GM19025 (cell line): ENCODE results near the gene PITRM1.

Experiments
- ATAC-seq: cut with Tn5 transposase; IDR thresholded peaks from one replicate; pipeline ENCODE4 v1.9.1; 2021; ENCODE audit warnings: mild to moderate bottlenecking, low read depth, moderate library complexity; ENCODE audit not compliant: unreplicated experiment

The PITRM1 gene

DNA sequence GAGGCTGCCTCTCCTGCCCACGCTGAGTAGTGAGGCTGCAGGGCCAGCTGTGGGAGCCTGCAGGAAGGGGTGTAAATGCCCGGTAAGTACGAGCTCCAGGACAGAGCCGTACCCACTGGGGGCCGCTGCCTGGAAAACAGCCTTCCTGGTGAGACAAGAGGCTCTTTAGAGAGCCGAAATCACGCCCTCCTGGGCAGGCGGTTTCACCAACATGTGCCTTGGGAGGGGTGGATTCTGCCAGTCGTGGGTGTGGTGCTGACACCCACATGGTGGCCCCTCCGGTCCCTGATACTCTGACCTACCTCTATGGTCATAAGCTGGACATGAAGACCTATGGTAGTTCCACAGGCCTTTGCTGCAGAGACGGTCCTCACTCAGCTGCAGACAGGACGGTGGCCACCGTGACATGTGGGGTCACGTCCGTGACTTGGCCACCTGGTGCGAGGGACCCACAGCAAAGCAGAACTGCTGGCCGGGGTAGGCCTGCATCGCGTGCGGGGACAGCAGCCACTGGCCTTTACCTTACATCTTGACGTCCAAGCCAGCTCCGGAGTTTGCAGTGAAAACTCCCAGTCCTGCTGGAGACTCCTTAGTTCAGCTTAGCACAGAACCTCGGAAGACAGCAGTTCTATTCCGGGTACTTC is 46.9 kb downstream of the PITRM1 start:
- ATAC-seq, result no peak

DNA sequence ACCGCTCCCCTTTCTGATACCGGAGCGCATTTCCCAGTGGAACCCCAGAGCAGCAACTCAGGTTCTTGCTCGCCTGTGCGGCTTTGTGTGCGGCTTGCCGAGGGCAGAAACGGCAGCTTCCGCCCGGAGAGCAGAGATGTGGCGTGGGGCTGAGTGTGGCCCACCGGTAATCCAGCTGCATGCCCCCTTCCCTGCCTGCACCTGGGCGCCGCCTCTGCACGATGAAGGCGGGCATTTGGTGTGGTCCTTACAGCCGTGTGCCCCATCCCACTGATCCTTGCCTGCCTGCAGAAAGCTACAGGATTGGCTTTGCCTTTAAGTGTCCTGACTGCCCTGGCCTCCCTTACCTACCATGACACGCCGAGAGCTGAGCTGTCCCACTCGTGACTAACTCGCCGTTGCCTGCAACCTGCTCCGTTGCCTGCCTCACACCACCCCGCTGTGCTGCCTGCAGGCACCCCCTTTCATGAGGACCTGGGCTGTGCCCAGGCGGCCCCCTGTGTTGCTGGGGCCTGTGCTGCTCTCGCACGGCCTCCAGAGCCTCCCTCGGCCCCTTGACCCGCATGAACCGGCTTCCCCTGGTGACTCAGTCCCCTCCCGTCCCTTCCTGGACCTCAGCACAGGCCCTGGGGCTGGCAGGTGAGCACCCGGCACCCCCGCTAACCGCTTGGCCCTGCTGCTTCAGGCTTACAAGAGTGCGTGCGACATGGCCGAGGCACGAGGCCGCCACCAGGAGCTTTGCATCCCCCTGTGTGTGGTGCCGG is 48.0 kb downstream of the PITRM1 start:
- ATAC-seq, result no peak

DNA sequence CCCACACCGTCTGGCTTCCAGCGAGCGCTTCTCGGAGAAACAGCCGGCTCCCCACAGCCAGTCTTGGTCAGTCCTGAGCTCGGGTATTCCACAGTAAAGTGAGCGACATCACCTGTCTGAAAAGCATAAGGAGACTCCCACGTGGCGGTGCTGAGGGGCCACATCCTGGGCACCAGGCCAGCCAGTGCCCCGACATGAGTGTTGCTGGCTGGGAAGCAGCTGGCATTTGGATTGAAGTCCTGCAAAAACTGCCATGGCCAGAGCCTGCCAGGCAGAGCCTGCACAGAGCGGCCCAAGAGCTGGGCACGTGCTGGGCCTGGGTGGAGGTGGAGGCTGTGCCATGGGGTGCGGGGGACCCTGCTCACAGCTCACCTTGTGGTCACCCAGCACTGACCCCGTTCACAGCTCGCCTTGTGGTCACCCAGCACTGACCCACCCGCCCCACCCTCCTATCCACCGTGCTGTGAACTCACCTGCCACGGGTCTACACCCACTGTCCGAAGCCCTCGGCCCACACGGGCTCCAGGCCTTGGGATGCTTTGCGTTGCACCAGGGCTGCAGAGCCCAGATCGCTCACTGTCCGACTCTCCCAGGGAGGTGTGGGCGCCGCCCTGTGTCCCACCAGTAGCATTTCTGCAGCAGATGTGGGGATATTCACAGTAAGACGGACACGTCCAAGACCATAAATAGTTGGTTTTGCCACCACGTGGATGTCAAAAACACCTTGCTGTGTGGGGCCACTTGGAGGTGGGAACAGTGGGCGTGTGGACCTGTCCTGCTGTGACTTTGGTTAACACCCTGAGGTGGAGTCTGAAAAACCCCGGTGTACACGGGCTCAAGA is 48.8 kb downstream of the PITRM1 start:
- no peak for ATAC-seq

DNA sequence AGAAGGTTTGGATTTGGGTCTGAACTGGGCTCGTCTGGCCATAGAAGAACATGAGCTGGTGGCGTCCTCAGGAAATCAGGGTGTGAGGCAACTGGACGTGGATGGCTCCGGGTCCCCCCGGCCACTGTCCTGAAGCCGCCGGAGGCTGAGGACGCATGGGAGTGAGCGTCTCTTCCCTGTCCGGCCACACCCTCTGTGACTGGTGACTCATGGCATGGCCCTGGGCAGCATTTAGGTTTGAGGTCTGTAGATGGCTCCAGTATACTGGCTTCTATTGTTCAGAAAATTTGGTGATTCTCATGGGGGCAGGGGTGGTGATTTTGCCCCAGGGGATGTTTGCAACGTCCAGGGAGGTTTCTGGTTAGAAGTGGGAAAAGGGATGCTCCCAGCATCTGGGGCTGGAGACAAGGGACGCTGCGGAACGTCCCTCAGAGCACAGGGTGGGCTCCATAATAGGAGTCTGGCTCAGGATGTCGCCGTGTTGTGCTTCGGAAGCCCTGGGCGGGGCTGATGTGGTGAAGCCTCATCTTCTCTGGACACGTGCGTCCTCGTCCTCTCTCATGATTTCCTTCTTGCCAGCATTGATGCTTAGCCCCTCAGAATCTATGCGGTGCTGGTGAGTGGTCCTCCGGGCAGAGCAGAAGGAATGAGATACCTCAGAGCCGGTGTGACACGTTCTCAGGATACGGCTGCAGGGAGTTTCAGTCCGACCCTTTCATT is 49.9 kb downstream of the PITRM1 start:
- no peak for ATAC-seq

DNA sequence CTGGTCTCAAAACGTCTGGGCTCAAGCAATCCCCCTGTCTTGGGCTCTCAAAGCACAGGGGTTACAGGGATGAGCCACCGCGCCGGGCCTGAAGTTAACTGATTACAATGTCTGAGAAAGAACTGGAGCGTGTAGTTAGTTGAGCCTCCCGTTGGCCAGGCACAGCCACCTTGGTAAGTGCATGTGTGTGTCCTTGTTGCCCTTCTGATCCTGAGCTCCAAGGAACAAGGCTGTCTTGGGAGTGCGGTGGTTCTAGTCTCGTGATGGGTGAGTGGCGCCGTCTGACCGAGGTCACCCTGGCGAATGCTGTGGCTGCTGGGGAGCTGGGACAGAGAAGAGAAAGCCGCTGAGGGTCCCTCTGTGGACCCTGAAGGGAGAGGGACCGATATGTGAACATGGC is 50.5 kb downstream of the PITRM1 start:
- ATAC-seq, result no peak

DNA sequence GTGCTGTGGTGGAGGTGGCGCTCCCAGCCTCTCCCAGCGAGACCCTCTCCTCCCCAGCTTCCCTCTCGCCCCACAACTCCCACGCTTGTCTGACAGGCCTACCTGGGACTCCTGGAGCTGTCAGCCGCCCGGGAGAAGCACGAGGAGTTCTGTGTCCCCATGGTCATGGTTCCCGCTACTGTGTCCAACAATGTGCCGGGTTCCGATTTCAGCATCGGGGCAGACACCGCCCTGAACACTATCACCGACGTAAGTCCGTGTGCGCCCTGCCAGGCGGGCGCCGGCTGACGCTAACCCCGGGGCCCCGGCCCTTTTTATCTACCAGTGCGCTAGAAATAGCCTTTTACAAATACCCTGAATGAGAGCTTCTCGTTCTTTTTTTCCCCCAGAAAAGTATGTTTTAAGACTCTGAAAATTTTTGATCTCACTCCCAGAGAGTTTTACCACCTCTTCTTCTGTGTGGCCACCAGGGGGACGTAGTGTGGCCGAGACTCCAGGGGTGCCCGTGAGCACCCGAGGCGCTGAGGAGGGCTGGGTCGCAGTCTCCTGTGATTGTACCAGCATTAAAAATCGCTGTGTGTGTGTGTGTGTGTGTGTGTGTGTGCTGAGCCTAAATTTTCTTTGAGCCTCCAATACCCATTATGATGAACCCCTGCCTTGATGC is 52.7 kb downstream of the PITRM1 start:
- ATAC-seq, result no peak

DNA sequence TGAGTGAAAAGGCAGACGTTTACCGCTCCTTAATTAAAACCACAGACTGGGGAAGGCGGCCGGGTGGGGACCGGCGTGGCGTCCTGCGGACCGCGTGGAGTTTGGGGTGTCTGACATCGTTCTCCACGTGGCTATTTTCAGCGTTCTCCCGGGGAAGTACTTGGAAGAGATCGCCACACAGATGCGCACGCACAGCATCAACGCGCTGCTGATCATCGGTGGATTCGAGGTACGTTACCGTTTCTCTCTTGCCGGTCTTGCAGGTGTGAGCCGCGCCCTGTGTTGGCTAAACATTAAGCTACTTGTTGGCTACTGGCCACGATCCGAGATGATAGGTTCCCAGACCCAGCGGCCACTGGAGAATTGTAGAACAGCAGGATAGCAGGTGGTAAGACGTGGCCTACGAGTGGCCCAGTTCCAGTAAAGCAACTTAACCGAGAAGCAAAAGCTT is 53.9 kb downstream of the PITRM1 start:
- ATAC-seq, result no peak

DNA sequence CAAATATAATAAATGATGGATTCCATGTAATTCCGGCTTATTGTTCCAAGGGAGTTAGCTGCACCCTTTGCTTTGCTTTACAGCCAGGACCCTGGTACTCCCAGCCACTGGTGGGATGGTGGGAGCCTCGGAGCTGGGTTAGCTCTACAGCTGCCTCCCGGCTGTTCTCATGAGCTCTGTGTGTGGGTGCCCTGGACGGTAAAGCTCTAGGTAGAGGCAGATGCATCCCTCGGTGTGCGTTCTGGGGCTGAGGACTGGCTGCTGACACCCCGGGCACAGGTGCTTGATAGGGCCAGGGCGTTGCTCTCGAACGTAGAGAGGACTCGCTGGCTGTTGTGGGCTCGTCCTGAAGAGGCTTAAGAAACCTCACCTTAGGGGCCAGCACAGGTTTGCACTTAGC is 55.1 kb downstream of the PITRM1 start:
- ATAC-seq, result no peak

DNA sequence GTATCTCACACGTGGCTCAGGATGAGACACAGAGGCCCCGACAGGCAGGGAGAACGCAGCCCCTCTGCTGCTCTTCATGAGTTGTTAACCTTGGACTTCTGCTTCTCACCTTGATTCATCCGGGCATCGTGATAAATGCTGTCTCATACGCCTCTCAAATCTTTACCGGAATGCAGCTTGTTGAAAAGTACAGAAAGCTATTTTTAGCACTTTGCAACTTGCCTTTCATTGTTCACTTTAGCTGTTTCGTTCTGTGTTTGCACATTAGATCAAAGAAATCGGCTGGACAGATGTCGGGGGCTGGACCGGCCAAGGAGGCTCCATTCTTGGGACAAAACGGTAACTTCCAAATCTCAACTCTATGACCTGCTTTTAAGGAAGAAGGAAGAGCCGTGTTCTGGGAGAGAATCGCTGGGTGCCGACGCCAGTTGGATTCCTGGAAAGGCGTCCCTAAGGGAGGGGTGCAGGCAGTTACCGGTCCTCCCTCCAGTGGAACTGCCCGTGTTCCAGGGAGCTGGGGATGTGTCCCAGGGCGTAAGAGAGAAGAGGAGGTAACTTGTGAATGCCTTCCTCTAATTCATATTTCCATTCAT is 56.0 kb downstream of the PITRM1 start:
- no peak for ATAC-seq

DNA sequence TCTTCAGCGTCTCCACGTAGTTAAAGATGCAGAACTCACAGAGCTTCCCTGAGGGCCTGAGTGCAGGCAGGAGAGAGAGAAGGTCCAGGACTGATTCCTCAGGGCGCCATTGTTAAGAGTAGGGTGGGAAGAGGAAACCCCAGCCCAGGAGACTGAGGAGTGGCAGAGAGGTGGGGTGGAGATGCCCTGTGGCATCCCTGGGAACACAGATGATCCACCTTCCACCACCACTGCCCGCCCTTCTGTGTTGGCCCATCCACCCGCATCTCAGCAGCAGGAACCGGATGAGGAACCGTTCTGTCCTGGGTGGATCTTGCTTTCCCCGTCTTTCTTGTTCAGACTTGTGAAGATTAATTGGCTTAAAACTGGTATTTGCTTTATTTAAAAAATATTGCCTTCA is 56.9 kb downstream of the PITRM1 start:
- no peak for ATAC-seq

DNA sequence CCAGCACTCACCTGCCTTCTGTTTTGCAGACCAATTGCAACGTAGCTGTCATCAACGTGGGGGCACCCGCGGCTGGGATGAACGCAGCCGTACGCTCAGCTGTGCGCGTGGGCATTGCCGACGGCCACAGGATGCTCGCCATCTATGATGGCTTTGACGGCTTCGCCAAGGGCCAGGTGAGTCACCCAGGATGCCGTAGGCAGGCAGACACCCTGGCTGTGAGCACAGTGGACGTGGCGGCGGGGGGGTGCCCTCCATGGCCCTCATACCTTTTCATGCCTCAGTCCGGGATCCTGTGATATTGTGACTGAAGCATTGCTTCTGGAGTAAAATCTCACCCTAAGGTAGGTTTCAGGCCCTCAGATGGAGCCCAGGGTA is 59.2 kb downstream of the PITRM1 start:
- ATAC-seq, result no peak

DNA sequence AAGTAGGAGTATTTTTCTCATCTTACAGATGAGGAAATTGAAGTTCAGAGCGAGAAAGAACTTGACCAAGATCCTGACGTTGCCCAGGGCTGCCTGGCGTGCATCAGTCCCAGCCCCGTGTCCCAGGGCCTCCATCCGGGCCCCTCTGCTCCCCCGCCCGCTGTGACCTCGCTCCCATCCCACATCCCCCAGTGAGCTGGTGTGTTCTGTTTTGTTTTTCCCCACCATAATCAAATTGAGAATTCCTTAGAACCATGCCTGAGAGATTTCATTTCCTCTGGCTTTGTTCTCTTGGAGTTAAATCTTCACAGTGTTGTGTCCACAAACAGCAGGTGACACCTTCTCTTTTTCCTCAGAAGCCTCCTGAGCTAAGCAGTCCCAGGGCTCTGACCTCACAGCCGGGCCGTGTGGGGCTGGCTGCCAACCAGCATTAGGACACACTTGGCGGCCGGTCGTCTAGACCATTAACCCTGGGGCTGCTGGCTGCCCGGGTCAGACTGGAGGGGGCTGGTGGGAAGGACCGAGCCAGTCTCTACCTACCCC is 60.9 kb downstream of the PITRM1 start:
- no peak for ATAC-seq

DNA sequence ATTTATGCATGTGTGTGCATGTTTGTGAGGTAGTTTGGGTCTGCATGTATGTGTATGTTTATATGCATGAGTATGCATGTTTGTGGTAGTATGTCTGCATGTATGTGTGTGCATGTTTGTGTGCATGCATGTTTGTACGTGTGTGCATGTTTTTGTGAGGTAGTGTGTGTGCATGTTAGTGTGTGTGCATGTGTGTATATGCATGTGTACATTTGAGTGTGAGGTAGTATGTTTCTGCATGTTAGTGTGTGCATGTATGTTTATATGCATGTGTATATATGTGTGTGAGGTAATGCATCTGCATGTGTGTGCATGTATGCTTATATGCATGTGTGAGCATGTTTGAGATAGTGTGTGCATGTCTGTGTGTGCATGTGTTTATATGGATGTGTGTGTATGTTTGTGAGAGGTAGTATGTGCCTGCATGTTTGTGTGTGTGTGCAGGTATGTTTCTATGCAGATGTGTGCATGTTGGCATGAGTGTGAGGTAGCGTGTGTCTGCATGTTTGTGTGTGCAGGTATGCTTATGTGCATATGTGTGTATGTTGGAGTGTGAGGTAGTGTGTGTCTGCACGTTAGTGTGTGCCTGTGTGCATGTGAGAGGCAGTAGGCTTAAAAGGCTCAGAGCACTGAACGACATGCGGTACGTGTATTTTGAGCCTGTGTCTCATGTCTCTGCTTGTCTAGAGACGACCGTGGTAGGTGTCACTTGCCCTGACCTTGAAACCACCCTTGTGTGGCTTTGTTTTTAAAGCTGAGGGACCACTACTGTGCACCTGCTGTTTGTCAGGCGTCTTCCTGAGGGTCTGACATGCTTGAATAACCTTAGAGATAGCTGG is 61.6 kb downstream of the PITRM1 start:
- no peak for ATAC-seq

DNA sequence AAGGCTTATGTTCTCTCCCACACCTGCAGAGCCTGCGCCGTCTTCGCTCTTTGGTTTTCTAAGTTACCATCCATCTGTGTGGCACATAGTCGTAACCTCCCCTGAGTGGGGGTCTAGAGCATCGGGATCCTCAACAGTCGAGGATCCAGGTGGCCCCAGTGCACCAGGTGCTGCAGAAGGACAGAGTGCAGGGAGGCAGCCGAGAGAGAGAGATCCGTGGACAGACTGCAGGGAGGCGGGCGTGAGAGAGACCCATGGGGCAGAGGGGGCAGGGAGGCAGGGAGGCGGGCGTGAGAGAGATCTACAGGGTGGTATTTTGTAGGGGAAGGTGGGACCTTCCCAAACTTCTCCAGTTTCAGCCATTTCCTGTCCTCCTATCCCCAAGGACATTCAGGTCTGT is 62.9 kb downstream of the PITRM1 start:
- ATAC-seq, result no peak

DNA sequence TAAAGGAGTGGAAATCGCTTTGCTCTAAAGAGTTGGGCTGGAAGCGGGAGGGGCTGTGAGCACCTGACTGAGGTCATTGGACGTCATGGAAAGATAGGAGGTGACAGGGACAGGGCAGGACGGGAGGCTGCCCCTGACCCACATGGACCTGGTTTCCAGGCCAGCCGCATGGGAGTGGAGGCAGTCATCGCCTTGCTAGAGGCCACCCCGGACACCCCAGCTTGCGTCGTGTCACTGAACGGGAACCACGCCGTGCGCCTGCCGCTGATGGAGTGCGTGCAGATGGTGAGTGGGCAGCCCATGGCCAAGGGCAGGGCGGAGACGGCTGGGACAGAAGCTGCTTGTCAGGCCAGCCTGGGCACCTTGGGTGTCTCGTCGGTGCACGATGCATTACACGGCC is 63.4 kb downstream of the PITRM1 start:
- ATAC-seq, result no peak

DNA sequence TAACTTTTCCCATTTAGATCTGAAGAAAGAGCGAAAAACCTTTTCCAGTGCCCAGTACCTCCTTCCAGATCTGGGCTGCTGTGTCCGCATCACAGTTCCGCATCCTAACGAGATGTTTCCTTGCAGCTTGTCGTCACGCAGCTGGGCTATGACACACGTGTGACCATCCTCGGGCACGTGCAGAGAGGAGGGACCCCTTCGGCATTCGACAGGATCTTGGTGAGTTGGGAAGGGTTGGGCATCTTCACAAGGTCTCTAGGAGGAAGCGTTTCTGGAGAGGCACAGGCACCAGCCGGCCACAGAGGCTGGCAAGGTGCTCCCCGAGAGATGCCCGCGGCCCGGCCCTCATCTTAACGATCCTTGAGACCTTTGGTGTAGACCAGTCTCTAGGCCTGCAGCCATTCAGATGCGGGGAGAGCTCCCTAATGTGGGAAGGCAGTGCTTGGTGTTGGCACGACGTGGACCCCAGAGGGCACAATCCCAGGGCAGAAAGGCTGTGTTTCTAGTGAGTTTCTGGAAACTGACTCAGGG is 63.9 kb downstream of the PITRM1 start:
- ATAC-seq, result no peak

DNA sequence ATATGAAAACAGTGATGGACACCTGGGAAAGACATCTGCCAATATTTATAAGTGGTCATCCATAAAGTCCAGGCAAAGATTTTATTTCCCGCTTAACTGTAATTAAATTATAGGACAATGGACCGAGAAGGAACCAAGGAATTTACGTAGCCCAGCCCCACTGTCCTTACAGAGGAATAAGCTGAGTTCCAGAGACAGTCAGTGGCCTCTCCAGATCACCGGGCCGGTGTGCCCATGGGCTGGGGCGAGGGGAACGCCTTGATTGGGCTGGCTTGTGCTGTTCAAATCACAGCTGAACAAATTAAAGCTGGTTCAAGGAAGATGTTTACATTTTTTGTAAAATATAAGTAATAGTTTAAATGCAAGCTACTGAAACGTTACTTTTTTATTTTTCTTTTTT is 64.5 kb downstream of the PITRM1 start:
- ATAC-seq, result no peak

DNA sequence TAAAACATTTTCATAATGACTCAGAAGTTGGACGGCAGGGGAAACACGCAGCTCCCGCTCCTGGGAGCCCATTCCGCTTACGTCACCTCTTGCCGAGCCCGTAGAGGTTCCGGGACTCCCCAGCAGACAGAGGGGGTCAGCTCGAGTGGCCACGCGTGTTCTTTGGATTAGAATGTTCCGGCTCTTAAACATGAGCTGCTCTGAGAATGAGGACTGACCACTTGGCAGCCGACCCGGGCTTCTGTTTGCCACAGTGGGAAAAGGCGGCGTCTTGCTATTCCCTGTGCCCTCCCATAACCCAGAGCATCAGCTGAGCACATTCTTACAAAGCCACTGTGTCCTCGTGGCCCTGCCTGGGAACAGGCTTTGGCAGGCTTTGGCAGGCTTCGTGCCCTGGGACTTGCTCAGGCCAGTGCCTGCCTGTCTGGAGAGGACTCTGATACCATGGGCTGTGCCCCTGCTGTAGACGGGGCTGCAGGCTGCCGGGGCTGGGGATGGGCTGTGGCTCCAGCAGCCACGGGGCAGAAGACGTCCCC is 65.1 kb downstream of the PITRM1 start:
- no peak for ATAC-seq
